ENCODE data around the gene APPL2.

The APPL2 gene

GRCh38 chr12:105219261-105220028 lies 16.5 kb downstream of the APPL2 start:
- no peak for DNase-seq (ENCODE audit: low spot score)
- Histone ChIP-seq H2BK15ac (ENCODE audit: low read length) (no peak overlapping the region), H4K91ac (ENCODE audit: low read depth, low read length, poor library complexity) (no peak overlapping the region), H2AFZ (ENCODE audit: low read length) (no peak overlapping the region), H3K4me3 (ENCODE audit: low read length in 2 of 2) (no peak overlapping the region), H2BK12ac (ENCODE audit: low read length) (no peak overlapping the region), H3K9ac (ENCODE audit: low read depth, low read length, poor library complexity) (no peak overlapping the region), H3K9me3 (replicated peaks in 1 of 2; ENCODE audit: control insufficient read depth in 2 of 2, insufficient read depth in 1 of 2, low read depth in 1 of 2, low read length in 2 of 2) (peaks cover 0 to 3% of the 10 kb centered on the region in 2 donors), H2BK5ac (ENCODE audit: low read length) (no peak overlapping the region), H3K36me3 (replicated peaks in 1 of 2; ENCODE audit: control insufficient read depth in 2 of 2, insufficient read depth in 2 of 2, low read length in 2 of 2) (peaks cover 6 to 90% of the 10 kb centered on the region in 2 donors), H3K27me3 (ENCODE audit: control insufficient read depth in 3 of 3, insufficient read depth in 3 of 3, low read depth in 1 of 3, low read length in 3 of 3) (no peaks in the 10 kb centered on the region), H3K14ac (ENCODE audit: low read length) (no peak overlapping the region), H4K8ac (ENCODE audit: low read depth, low read length) (no peak overlapping the region), H3K27ac (replicated peaks; ENCODE audit: low read length) (no peak overlapping the region), H3K4ac (ENCODE audit: low read length) (no peak overlapping the region), H3K23ac (ENCODE audit: low read depth, low read length, poor library complexity) (no peak overlapping the region), H3K79me1 (ENCODE audit: low read depth, low read length) (no peaks in the 10 kb centered on the region), H3K4me1 (ENCODE audit: control insufficient read depth in 2 of 2, insufficient read depth in 1 of 2, low read depth in 1 of 2, low read length in 2 of 2) (no peaks in the 10 kb centered on the region), H2BK120ac (ENCODE audit: low read depth, low read length) (no peak overlapping the region), H3K18ac (ENCODE audit: low read length) (no peak overlapping the region), H2AK5ac (ENCODE audit: low read depth, low read length) (no peak overlapping the region), H3K4me2 (ENCODE audit: insufficient read depth, low read length, poor library complexity, severe bottlenecking) (no peak overlapping the region)
- no CpG with 5 or more reads among the region's 4 CpGs for WGBS, 2 donors (ENCODE audit: extremely low coverage in 2 of 2, insufficient read length in 2 of 2, insufficient replicate concordance in 1 of 2)

- Histone ChIP-seq H2BK5ac (ENCODE audit: low read length) (no peak overlapping the region), H3K79me1 (ENCODE audit: low read depth, low read length) (no peaks in the 10 kb centered on the region), H3K14ac (ENCODE audit: low read length) (no peak overlapping the region), H3K36me3 (replicated peaks in 1 of 2; ENCODE audit: control insufficient read depth in 2 of 2, insufficient read depth in 2 of 2, low read length in 2 of 2) (peaks cover 6 to 89% of the 10 kb centered on the region in 2 donors), H3K4me2 (ENCODE audit: insufficient read depth, low read length, poor library complexity, severe bottlenecking) (no peak overlapping the region), H2BK120ac (ENCODE audit: low read depth, low read length) (no peak overlapping the region), H2AK5ac (ENCODE audit: low read depth, low read length) (no peak overlapping the region), H2AFZ (ENCODE audit: low read length) (no peak overlapping the region), H3K27ac (replicated peaks; ENCODE audit: low read length) (no peak overlapping the region), H4K8ac (ENCODE audit: low read depth, low read length) (no peak overlapping the region), H3K18ac (ENCODE audit: low read length) (no peak overlapping the region), H3K27me3 (ENCODE audit: control insufficient read depth in 3 of 3, insufficient read depth in 3 of 3, low read depth in 1 of 3, low read length in 3 of 3) (no peaks in the 10 kb centered on the region), H2BK12ac (ENCODE audit: low read length) (no peak overlapping the region), H3K4ac (ENCODE audit: low read length) (no peak overlapping the region), H3K9ac (ENCODE audit: low read depth, low read length, poor library complexity) (no peak overlapping the region), H3K4me3 (ENCODE audit: low read length in 2 of 2) (no peak overlapping the region), H4K91ac (ENCODE audit: low read depth, low read length, poor library complexity) (no peak overlapping the region), H2BK15ac (ENCODE audit: low read length) (no peak overlapping the region), H3K4me1 (ENCODE audit: control insufficient read depth in 2 of 2, insufficient read depth in 1 of 2, low read depth in 1 of 2, low read length in 2 of 2) (no peaks in the 10 kb centered on the region), H3K23ac (ENCODE audit: low read depth, low read length, poor library complexity) (no peak overlapping the region), H3K9me3 (replicated peaks in 1 of 2; ENCODE audit: control insufficient read depth in 2 of 2, insufficient read depth in 1 of 2, low read depth in 1 of 2, low read length in 2 of 2) (peaks cover 0 to 3% of the 10 kb centered on the region in 2 donors)
- WGBS, 2 donors (ENCODE audit: extremely low coverage in 2 of 2, insufficient read length in 2 of 2, insufficient replicate concordance in 1 of 2), result no CpG with 5 or more reads among the region's 7 CpGs
- no peak for DNase-seq (ENCODE audit: low spot score)
Observed at GRCh38 chr12:105218434-105218833, 17.5 kb downstream of the APPL2 start.

DNA sequence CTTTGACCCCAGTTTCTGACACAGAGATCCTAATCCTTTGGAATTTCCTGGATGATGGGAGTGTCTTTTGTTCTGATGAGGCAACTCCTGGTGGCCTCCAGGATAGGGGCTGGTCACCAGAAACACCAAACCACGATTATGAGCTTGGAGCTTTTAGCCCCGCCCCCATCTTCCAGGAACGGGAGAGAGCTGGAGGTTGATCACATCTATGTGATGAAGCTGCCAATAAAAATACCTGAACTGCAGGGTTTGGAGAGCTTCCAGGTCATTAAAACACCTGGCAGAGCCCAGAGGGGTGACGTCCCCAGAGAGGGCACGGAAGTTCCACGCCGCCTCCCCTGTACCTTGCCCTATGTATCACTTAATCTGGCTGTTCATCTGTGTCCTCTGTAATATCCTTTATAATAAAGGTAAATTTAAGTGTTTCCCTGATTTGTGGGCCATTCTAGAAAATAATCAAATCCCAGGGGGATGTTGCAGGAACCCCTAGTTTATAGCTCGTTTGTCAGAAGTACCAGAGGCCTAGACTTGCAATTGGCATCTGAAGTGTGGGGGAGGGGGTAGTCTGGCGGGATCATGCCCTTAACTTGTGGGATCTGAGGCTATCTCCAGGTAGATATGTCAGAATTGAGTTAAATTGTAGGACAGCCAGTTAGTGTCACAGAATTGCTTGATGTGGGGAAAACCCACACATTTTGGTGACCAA lies 21.2 kb downstream of the APPL2 start:
- Histone ChIP-seq H2BK5ac (ENCODE audit: low read length) (no peak overlapping the region), H3K23ac (ENCODE audit: low read depth, low read length, poor library complexity) (no peak overlapping the region), H3K79me1 (ENCODE audit: low read depth, low read length) (no peaks in the 10 kb centered on the region), H3K4ac (ENCODE audit: low read length) (no peak overlapping the region), H3K14ac (ENCODE audit: low read length) (no peak overlapping the region), H2BK120ac (ENCODE audit: low read depth, low read length) (no peak overlapping the region), H4K91ac (ENCODE audit: low read depth, low read length, poor library complexity) (no peak overlapping the region), H3K18ac (ENCODE audit: low read length) (no peak overlapping the region), H2BK12ac (ENCODE audit: low read length) (no peak overlapping the region), H3K9me3 (replicated peaks in 1 of 2; ENCODE audit: control insufficient read depth in 2 of 2, insufficient read depth in 1 of 2, low read depth in 1 of 2, low read length in 2 of 2) (peaks cover 0 to 3% of the 10 kb centered on the region in 2 donors), H3K27ac (replicated peaks; ENCODE audit: low read length) (no peak overlapping the region), H3K4me2 (ENCODE audit: insufficient read depth, low read length, poor library complexity, severe bottlenecking) (no peak overlapping the region), H2AFZ (ENCODE audit: low read length) (no peak overlapping the region), H3K36me3 (replicated peaks in 1 of 2; ENCODE audit: control insufficient read depth in 2 of 2, insufficient read depth in 2 of 2, low read length in 2 of 2) (peaks cover 8 to 85% of the 10 kb centered on the region in 2 donors), H3K4me3 (ENCODE audit: low read length in 2 of 2) (no peak overlapping the region), H4K8ac (ENCODE audit: low read depth, low read length) (no peak overlapping the region), H3K27me3 (ENCODE audit: control insufficient read depth in 3 of 3, insufficient read depth in 3 of 3, low read depth in 1 of 3, low read length in 3 of 3) (no peaks in the 10 kb centered on the region), H3K9ac (ENCODE audit: low read depth, low read length, poor library complexity) (no peak overlapping the region), H3K4me1 (ENCODE audit: control insufficient read depth in 2 of 2, insufficient read depth in 1 of 2, low read depth in 1 of 2, low read length in 2 of 2) (no peaks in the 10 kb centered on the region), H2AK5ac (ENCODE audit: low read depth, low read length) (no peak overlapping the region), H2BK15ac (ENCODE audit: low read length) (no peak overlapping the region)
- DNase-seq (ENCODE audit: low spot score), result no peak
- no CpG with 5 or more reads among the region's 9 CpGs for WGBS, 2 donors (ENCODE audit: extremely low coverage in 2 of 2, insufficient read length in 2 of 2, insufficient replicate concordance in 1 of 2)

GRCh38 chr12:105214148-105214547 lies 21.8 kb downstream of the APPL2 start:
- H3K4me2 ChIP-seq (ENCODE audit: insufficient read depth, low read length, poor library complexity, severe bottlenecking), result no peak overlapping the region
- H3K18ac ChIP-seq (ENCODE audit: low read length), result no peak overlapping the region
- H2AK5ac ChIP-seq (ENCODE audit: low read depth, low read length), result no peak overlapping the region
- no peak for DNase-seq (ENCODE audit: low spot score)
- H2BK12ac ChIP-seq (ENCODE audit: low read length), result no peak overlapping the region
- H3K23ac ChIP-seq (ENCODE audit: low read depth, low read length, poor library complexity), result no peak overlapping the region
- no peak overlapping the region for H3K4me3 ChIP-seq (ENCODE audit: low read length in 2 of 2)
- H3K4me1 ChIP-seq (ENCODE audit: control insufficient read depth in 2 of 2, insufficient read depth in 1 of 2, low read depth in 1 of 2, low read length in 2 of 2), result no peaks in the 10 kb centered on the region
- no CpG with 5 or more reads among the region's 6 CpGs for WGBS, 2 donors (ENCODE audit: extremely low coverage in 2 of 2, insufficient read length in 2 of 2, insufficient replicate concordance in 1 of 2)
- no peak overlapping the region for H2BK120ac ChIP-seq (ENCODE audit: low read depth, low read length)
- no peak overlapping the region for H4K91ac ChIP-seq (ENCODE audit: low read depth, low read length, poor library complexity)
- no peak overlapping the region for H2BK5ac ChIP-seq (ENCODE audit: low read length)
- H2AFZ ChIP-seq (ENCODE audit: low read length), result no peak overlapping the region
- no peak overlapping the region for H4K8ac ChIP-seq (ENCODE audit: low read depth, low read length)
- no peaks in the 10 kb centered on the region for H3K27me3 ChIP-seq (ENCODE audit: control insufficient read depth in 3 of 3, insufficient read depth in 3 of 3, low read depth in 1 of 3, low read length in 3 of 3)
- H3K36me3 ChIP-seq (replicated peaks in 1 of 2; ENCODE audit: control insufficient read depth in 2 of 2, insufficient read depth in 2 of 2, low read length in 2 of 2), result peaks cover 8 to 90% of the 10 kb centered on the region in 2 donors
- H2BK15ac ChIP-seq (ENCODE audit: low read length), result no peak overlapping the region
- H3K14ac ChIP-seq (ENCODE audit: low read length), result no peak overlapping the region
- peaks cover 0 to 3% of the 10 kb centered on the region in 2 donors for H3K9me3 ChIP-seq (replicated peaks in 1 of 2; ENCODE audit: control insufficient read depth in 2 of 2, insufficient read depth in 1 of 2, low read depth in 1 of 2, low read length in 2 of 2)
- H3K27ac ChIP-seq (replicated peaks; ENCODE audit: low read length), result no peak overlapping the region
- H3K9ac ChIP-seq (ENCODE audit: low read depth, low read length, poor library complexity), result no peak overlapping the region
- no peak overlapping the region for H3K4ac ChIP-seq (ENCODE audit: low read length)
- H3K79me1 ChIP-seq (ENCODE audit: low read depth, low read length), result no peaks in the 10 kb centered on the region

All from neuronal stem cell (in vitro differentiated cells).